Keratinocyte (primary cell): Measurements from ENCODE around the gene GRAMD1B. TPM values are rescaled to one million over a fixed set of nuclear protein-coding genes. Genes with fewer than 3 reads are reported as not detected.

Source experiments
- DNase-seq: peaks from one replicate; pipeline ENCODE4 v3.0.0-alpha.2; 2011; ENCODE audit warnings: low read depth, missing footprints, low spot score
- FAIRE-seq: peaks from 2 replicates; lab custom pipeline; 2011; peaks lifted over from hg19 to GRCh38; lab: Jason Lieb, UNC
- H2AFZ ChIP-seq: 2 replicates; pipeline ENCODE4 v1.6.0; 2012; ENCODE audit warnings: low read length, control low read depth, inconsistent platforms; ENCODE audit not compliant: control insufficient read depth
- H3K27ac ChIP-seq: 2 replicates; pipeline ENCODE4 v1.5.1; 2011; ENCODE audit warnings: low read length; ENCODE audit not compliant: control insufficient read depth, insufficient read depth
- H3K27me3 ChIP-seq: 3 replicates; pipeline ENCODE4 v1.6.0; 2011; ENCODE audit warnings: low read length; ENCODE audit not compliant: control insufficient read depth, insufficient read depth; ENCODE audit errors: extremely low read depth
- H3K36me3 ChIP-seq, 2 experiments: 2 replicates in 1 of 2; 3 replicates in 1 of 2; pipeline ENCODE4 v1.5.1; 2011; ENCODE audit warnings: low read length in 2 of 2, mild to moderate bottlenecking in 1 of 2; ENCODE audit not compliant: control insufficient read depth in 2 of 2, insufficient read depth in 2 of 2; ENCODE audit errors: extremely low read depth in 1 of 2
- H3K4me1 ChIP-seq: 3 replicates; pipeline ENCODE4 v1.5.1; 2011; ENCODE audit warnings: low read length; ENCODE audit not compliant: control insufficient read depth, insufficient read depth; ENCODE audit errors: extremely low read depth
- H3K4me2 ChIP-seq: 3 replicates; pipeline ENCODE4 v1.6.0; 2011; ENCODE audit warnings: low read depth, low read length; ENCODE audit not compliant: control insufficient read depth, insufficient read depth; ENCODE audit errors: extremely low read depth
- H3K4me3 ChIP-seq, 3 experiments: fragments of 200-600 bp in 1 of 3; sonication (generic) in 1 of 3; 2 replicates in 2 of 3; 3 replicates in 1 of 3; pipeline ENCODE4 v1.5.1; 2011 to 2016; ENCODE audit warnings: low read length in 3 of 3, mild to moderate bottlenecking in 3 of 3, control low read depth in 2 of 3, inconsistent platforms in 1 of 3, low read depth in 1 of 3, mixed read lengths in 1 of 3, mixed run types in 1 of 3, moderate library complexity in 1 of 3; ENCODE audit not compliant: control insufficient read depth in 2 of 3, insufficient read depth in 2 of 3; ENCODE audit errors: extremely low read depth in 1 of 3
- H3K79me2 ChIP-seq: 2 replicates; pipeline ENCODE4 v1.6.0; 2012; ENCODE audit warnings: low read length; ENCODE audit not compliant: control insufficient read depth, insufficient read depth
- H3K9ac ChIP-seq: 3 replicates; pipeline ENCODE4 v1.6.0; 2011; ENCODE audit warnings: low read length; ENCODE audit not compliant: control insufficient read depth, insufficient read depth; ENCODE audit errors: extremely low read depth
- H3K9me1 ChIP-seq: 3 replicates; pipeline ENCODE4 v1.6.0; 2011; ENCODE audit warnings: low read length; ENCODE audit not compliant: control insufficient read depth, insufficient read depth; ENCODE audit errors: extremely low read depth
- H3K9me3 ChIP-seq: 2 replicates; pipeline ENCODE4 v1.5.1; 2012; ENCODE audit warnings: low read depth, low read length; ENCODE audit not compliant: control insufficient read depth
- H4K20me1 ChIP-seq: 3 replicates; pipeline ENCODE4 v1.6.0; 2011; ENCODE audit warnings: low read length; ENCODE audit not compliant: control insufficient read depth, insufficient read depth; ENCODE audit errors: extremely low read depth
- EZH2 ChIP-seq: IDR thresholded peaks from one replicate; pipeline ENCODE4 v1.6.1; 2012; ENCODE audit warnings: inconsistent platforms, mild to moderate bottlenecking, low read length, moderate library complexity
- dilution Hi-C: fragments of 300-500 bp; cut with MboI; formaldehyde crosslinking; loops from one replicate; pipeline ENCODE4 v1.7.0; 2020; ENCODE audit warnings: low sequenced_read_pairs; ENCODE audit not compliant: extremely low pct_ligation_motif_present
- polyA plus RNA-seq, 5 experiments: library from polyadenylated mRNA; depleted of rRNA in 3 of 5; stranded (reverse) in 3 of 5; stranded (forward) in 1 of 5; unstranded in 1 of 5; fragments of >200 nt; gene quantifications; 1 replicate in 1 of 5; 2 replicates in 3 of 5; 3 replicates in 1 of 5; pipeline versions ENCODE4 v1.2.1 to v1.2.3, GENCODE V29; 2011 to 2012; ENCODE audit warnings: missing spikeins in 2 of 5, low read depth in 1 of 5, low replicate concordance in 1 of 5
- TF ChIP-seq, protein P1 (sequence below), 3 experiments: IDR thresholded peaks in 1 of 3; conservative IDR thresholded peaks in 1 of 3; optimal IDR thresholded peaks in 1 of 3; 2 replicates in 2 of 3; 3 replicates in 1 of 3; pipeline versions ENCODE3 to v1.5.1; 2011; ENCODE audit warnings: low read length in 3 of 3, mild to moderate bottlenecking in 3 of 3, moderate library complexity in 2 of 3, control low read depth in 1 of 3, inconsistent platforms in 1 of 3; ENCODE audit not compliant: insufficient read depth in 2 of 3; ENCODE audit errors: extremely low read depth in 1 of 3

GRAMD1B gene
- polyA plus RNA-seq, 1 donor (not counting 4 experiments of a cell fraction or from before 2014, with no cell fraction given), result 0.04 TPM

DNA sequence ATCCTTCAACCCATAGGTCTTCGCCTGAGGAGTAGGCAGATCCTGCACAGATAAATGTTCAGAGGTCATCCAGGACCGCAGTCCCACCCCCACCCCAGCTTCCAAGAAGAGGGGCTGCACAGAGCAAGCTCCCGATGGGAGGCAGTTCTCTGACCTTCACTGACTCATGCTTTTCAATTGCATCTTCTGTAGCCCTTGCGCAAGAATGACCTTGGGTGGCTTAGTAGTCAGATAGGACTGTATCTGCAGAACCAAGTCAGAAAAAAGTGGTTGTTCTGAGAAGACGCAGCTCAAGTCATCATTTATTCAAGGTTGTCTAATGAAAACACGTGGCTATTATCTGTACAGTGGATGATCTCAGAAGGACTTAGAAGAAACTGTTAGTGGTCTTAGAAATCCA lies 16.4 kb upstream of the GRAMD1B start:
- Histone ChIP-seq H3K9me3 (no peaks in the 10 kb centered on the region), H2AFZ (no peak overlapping the region), H3K79me2 (no peaks in the 10 kb centered on the region), H3K4me1 (no peaks in the 10 kb centered on the region), H3K9ac (no peak overlapping the region), H3K4me2 (no peak overlapping the region), H3K36me3 (no peaks in the 10 kb centered on the region), H3K27me3 (peaks cover 4% of the 10 kb centered on the region), H3K9me1 (no peaks in the 10 kb centered on the region), H4K20me1 (no peaks in the 10 kb centered on the region), H3K4me3 (no peak overlapping the region), H3K27ac (no peak overlapping the region)
- dilution Hi-C loops, result no loop called here
- TF ChIP-seq EZH2, result no peak
- TF ChIP-seq, protein P1, sequence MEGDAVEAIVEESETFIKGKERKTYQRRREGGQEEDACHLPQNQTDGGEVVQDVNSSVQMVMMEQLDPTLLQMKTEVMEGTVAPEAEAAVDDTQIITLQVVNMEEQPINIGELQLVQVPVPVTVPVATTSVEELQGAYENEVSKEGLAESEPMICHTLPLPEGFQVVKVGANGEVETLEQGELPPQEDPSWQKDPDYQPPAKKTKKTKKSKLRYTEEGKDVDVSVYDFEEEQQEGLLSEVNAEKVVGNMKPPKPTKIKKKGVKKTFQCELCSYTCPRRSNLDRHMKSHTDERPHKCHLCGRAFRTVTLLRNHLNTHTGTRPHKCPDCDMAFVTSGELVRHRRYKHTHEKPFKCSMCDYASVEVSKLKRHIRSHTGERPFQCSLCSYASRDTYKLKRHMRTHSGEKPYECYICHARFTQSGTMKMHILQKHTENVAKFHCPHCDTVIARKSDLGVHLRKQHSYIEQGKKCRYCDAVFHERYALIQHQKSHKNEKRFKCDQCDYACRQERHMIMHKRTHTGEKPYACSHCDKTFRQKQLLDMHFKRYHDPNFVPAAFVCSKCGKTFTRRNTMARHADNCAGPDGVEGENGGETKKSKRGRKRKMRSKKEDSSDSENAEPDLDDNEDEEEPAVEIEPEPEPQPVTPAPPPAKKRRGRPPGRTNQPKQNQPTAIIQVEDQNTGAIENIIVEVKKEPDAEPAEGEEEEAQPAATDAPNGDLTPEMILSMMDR (optimal IDR thresholded peaks at IDR 0.05 in 1 of 3, IDR thresholded peaks at IDR 0.05 in 1 of 3, conservative IDR thresholded peaks at IDR 0.05 in 1 of 3; ENCODE audit: extremely low read depth in 1 of 3, insufficient read depth in 2 of 3, low read length in 3 of 3), result no peak
- FAIRE-seq (no peak), DNase-seq (no peak)

DNA sequence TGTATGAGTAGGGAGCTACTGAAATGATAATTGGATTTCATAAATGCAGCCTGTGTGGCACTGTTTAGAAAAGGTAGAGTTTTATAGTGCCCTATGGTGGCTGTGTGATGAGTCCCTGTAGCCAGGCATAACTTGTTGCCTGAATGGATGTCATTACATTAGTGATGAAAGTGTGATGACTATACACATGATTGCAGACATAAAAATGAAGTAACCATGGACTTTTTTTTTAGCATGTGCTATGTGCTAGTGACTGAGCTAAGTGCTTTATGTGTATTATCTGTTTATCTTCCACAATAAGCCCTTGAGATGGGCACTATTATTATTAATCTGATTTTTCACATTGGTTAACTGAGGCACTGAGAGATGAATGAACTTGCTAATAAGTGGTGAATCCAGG lies 13.5 kb upstream of the GRAMD1B start:
- H2AFZ ChIP-seq, result no peak overlapping the region
- dilution Hi-C loops, result no loop called here
- H3K4me2 ChIP-seq, result no peak overlapping the region
- no peak overlapping the region for H3K4me3 ChIP-seq
- H3K9me1 ChIP-seq, result no peaks in the 10 kb centered on the region
- H3K9me3 ChIP-seq, result no peaks in the 10 kb centered on the region
- DNase-seq (no peak), FAIRE-seq (no peak)
- peaks cover 8% of the 10 kb centered on the region for H3K27me3 ChIP-seq
- no peak overlapping the region for H3K27ac ChIP-seq
- no peaks in the 10 kb centered on the region for H4K20me1 ChIP-seq
- H3K79me2 ChIP-seq, result no peaks in the 10 kb centered on the region
- no peaks in the 10 kb centered on the region for H3K4me1 ChIP-seq
- no peaks in the 10 kb centered on the region for H3K36me3 ChIP-seq
- no peak overlapping the region for H3K9ac ChIP-seq
- TF ChIP-seq, protein P1 (optimal IDR thresholded peaks at IDR 0.05 in 1 of 3, IDR thresholded peaks at IDR 0.05 in 1 of 3, conservative IDR thresholded peaks at IDR 0.05 in 1 of 3; ENCODE audit: extremely low read depth in 1 of 3, insufficient read depth in 2 of 3, low read length in 3 of 3), result no peak
- TF ChIP-seq EZH2, result no peak
